Measurements from ENCODE around the gene MFAP3L. TPM values are rescaled to one million over a fixed set of nuclear protein-coding genes. Genes with fewer than 3 reads are reported as not detected.
"Not testable (repeated sequence)": the region's sequence is repeated elsewhere in the genome, so short reads cannot be mapped to it uniquely, and the experiment has no call there.

MFAP3L gene
- polyA plus RNA-seq, 1 donor: 1.4 TPM

DNA sequence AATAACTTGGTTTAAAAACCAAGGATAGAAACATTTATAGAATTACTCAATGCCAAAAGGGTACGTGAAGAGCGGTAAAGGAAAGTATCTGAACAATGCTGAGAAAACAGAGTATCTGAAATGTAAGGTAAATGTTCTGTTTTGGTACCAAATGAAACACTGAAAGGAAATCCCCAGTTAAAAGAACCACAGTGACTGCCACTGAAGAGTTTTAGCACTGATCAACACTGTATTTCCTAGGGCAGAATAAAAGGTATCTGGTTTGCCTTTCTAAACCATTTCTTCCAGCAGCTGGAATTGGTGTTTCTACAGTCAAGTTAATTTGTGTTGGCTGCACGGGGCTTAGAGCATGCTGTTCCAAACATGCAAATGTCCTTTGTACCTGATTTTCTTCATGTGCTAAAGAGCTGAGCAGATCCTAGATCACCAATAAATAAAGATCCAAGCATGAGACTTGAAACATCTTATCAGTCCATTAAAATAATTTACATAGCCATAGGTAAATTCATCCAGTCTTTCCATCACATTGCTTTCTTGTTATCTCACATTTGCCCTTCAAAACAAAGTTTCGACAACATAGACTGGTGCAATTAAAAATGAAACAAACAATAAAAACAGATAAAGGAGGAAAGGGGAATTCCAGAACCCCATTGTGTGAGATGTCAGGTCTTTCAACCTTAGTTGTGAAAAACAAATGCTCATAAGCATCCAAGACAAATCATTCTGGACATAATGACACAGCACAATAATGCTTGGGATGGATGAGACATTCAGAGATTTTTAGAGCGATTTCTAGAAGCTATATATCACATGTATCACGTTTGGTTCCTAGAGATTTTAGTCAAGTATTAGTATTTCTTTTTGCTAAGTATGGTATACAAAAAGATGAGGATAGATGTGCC, 38.6 kb downstream of the MFAP3L start:
- no peak for DNase-seq (ENCODE audit: low read depth)

DNA sequence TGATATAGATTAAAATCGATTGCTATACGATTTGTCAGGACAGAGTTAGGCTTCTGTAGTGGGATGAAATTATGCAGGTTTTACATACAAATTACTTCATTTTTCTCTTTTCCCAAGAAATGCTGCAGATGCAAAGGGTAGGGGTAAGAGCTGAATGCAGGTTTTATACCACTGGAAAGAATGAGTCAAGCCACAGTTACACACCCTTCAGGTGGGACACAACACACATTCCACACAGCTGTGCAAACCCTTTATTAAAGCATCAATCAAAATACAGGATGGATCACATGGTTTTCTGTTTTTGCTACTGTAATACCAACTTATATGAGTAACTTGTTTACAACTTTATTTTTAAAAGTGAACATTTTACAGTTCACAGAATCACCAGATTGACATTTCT, 39.8 kb downstream of the MFAP3L start:
- no peak for DNase-seq (ENCODE audit: low read depth)

DNA sequence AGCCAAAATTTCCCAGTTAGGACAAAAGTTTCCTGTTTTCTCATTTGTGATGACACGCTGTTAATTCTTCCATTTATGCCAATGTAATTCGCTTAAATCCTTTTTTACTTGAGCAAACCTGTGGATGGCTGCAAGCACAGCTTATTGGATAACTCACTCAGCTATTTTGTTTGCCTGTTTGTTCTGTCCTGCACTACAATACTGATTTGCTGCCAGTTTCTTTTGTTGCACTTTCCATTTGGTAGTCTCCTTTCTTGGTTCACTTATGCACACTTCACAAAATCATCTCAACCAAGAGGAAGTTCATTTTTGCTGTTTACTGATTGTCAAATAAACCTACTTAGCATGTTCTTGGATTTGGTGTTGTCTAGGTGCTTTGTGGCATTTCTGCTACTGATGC, 40.3 kb downstream of the MFAP3L start:
- no peak for DNase-seq (ENCODE audit: low read depth)

DNA sequence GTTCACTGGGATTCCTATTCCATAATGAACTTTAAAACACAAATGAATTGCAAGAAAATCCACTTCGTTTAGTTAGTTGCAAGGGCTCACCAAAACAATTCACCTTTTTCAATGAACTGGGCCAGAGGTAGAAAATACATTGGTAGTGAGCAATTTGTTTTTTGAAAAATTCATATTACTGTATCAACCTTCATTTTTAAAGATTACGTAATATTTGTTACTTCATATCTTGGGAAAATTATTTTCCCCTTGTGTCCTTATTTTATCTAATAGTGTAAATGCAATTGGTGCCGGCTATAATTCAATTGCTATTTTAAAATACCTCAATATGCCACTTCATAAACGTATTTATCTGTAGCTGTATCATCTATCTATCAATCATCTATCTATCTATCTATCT, 41.5 kb downstream of the MFAP3L start:
- DNase-seq (ENCODE audit: low read depth): no peak

DNA sequence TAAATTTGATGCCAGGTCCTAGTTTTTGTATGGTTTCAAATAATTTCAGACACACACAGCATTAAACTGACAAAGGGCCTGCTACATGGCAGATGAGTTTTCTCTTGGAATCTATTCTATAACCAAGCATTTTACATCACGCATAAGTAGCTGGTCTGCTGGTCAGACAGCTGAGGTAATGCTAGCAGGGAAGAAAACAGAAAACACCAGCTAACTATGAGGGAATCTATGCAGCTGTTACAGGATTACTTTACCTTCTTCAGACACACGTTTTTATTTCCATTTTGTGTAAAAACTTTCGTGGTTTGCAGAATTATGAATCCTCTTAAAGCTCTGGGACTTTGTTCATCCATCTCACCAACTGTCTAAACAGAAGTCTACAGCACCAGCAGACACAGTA, 42.0 kb downstream of the MFAP3L start:
- DNase-seq (ENCODE audit: low read depth): no peak

DNA sequence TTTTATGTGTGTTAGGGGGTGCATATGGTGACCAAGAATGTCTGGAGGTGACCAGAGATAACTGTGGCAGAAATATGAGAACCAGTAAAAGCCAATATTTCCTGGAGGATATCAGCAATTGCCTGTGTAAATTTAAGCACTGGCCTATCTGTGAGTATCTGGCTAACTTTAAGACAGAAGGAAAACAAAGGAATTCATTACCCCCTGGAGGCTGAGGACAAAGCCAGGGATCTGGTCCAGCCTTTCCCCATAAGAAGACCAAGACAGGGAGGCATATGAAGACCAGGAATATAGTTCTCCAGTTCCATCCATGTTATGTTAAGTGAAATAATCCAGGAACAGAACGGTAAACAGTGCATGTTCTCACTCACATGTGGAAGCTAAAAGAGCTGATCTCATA, 49.2 kb downstream of the MFAP3L start:
- no peak for DNase-seq (ENCODE audit: low read depth)

DNA sequence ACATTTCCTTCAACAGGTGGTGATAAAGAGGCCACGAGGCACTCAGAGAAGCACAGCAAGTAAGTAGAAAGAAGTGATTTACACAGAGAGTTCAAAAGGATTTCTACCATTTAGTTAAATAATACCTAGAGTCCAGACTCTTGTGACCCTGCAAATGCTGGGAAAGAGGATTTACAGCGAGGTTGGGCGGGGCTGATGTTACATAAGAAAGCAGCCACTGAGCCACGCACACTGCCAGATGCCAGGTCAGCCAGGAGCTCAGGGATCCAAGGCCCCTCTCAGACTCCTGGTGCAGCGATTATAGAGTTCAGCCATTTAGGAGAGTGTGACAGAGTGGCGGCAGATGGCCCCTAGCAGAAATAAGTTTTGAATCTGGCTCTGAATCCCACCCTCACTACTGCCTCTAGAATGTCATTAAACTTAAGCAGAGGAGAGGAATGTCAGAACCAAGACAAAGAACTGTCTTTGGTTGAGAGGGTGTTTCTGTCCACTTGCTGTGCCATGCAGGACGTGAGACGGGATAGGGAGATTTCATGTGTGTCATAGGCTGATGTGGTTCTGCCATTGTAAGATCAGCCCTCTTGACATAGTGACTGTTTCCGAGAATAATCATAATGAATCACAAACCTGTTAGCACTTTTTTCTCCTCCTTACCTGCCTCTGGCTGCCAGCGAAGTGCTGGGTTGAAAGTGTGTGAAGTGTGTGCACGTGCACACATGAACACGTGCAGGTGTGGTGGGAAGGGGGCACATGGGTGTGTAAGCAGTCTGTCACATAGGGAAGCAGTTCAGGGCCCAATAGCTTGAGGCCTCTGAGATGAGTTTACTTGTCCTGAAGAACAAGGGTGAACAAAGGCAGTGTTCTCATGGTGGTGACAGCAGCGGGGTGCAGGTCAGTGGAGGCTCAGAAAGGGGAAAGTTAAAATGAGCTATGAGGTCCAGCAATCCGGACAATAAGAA, 50.1 kb downstream of the MFAP3L start:
- no peak for DNase-seq (ENCODE audit: low read depth)

DNA sequence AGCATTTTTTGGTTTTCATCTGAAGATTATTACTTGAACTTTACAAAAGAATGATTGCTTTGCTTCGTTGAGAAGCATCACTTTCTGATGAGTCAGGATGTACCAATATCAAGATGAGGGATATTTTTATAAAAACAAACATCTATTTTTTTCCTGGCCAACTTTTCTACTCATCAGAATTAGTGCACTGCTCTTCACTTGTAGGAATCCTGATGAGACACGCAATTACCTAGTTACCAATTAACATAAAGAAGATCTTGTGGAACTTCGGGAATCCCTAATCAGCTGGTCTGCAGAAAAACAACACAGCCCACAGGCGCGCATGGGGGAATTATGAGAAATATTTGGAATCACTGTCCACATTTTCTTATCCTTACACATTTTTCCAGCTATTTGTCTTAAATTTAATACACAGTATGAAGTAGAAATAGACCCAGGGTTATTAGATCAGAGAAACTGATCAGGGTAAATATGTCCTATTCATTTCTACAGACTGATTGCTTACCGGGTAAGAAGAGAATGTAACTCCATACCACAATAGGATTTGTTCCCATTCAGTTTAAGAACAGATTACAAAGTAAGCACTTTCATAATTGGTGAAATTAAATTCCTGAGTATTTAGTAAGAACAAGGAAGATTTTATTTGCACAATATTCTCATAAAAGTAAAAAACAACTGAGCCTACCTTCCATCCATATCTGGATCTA, 50.9 kb downstream of the MFAP3L start:
- no peak for DNase-seq (ENCODE audit: low read depth)

DNA sequence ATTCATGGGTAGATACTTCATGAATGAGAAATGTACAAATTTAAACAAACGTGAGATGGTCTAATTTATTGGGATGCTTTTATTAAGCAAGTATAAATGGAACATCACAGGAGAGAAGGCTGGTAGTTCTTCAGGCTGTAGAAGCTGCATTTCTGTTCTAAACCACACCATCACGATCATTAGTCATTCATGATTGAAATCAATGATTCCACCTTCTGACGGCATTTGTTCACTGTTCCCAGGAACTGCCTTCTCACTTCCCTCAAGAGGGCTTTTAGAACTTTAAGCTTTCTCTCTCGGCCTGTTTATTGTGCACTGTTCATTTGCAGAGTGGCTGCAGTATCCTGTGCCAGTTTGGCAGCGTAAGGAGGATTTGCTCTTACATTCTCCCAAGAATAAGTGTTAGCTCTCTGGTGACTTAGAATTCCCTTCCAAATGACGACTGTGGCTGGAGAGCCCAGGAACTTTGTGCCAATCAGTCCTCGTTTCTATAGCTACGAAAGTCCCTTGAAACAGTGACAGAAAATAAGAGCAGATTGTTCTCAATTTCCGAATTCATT, 54.7 kb downstream of the MFAP3L start:
- DNase-seq (ENCODE audit: low read depth): no peak

DNA sequence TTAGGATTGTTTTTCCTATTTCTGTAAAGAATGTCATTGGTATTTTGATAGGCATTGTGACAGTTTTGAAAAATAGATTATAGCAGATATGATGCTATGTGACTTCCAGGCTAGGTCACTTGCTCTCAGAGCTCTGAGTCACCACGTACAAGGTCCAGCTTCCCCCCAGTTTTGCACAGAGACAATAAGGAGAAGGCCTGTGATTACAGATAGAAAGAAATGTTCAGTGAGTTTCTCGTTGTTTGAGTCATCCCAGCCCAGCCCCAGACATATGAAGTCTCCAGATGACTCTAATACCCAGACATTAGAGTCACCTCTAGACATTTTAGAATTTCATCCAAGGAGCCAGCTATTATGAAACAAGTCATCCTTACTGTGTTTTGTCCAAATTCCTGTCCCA, 57.2 kb downstream of the MFAP3L start:
- no peak for DNase-seq (ENCODE audit: low read depth)

DNA sequence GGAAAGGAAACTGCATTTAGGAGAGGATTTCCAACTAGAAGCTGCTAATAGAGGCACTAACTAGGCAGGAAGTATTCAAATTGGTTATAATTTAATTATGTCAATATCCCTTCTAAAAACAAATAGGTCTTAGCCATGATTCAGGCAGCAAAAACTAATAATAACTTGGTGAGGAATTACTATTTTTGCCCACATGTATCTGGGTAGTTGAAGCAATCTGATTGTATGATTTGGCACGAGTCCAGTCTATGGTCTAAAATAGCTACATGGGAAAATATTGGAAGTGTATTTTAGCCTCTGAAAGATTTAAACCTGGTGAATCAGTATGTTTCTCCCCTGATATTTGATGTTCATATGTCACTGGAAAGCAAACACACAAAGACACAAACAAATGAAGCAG, 62.2 kb downstream of the MFAP3L start:
- no peak for DNase-seq (ENCODE audit: low read depth)

DNA sequence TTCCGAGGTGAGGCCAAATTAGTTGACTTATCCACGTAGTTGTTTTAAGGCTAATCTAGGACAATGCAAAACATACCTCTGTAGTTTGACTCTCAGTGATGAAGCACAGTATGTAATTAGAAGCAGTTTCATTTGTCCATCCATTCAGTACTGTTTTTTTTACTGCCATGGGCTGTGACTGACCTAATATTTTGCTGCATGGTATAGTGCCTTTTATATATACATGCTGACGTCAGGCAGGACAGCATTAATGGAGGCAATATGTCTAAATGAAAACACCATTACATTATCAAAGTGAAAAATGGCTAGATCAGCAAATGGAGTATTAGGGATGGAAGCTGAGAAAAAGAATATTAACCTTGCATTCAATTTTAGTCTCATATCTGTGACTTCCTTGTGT, 66.9 kb downstream of the MFAP3L start:
- no peak for DNase-seq (ENCODE audit: low read depth)

DNA sequence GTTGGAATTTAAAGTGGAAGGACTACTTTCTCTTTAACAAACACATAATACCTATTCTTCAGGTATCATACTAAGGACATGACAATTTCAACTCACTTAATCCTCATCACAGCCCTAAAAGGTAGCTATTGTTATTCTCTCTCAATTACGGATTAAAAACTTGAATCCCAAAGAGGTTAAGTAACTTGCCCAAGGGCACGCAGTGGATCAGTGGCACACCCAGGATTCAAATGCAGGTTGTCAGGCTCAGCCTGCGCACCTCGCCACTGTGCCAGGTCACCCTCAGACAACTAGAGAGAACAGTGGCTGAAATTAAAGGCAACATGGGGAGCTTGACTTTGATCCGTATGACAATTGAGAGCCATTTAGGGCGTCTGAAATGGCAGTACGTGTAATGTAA, 67.6 kb downstream of the MFAP3L start:
- DNase-seq (ENCODE audit: low read depth): no peak

DNA sequence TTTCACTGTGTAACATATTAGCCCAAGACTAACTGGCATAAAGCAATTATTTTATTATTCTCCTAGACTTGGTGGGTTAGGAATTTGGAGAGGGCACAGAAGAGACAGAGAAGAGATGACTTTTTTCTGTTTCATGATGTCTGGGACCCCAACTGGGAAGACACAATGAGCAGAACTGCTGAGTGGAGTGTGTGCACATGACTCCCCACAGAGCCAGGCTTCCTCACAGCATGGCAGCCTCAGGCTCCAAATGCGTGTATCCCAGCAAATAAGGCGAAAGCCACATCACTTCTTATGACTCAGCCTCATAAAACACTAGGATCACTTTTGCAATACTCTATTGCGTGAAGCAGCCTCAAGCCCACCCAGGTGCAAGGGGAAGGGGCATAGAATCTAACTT, 68.4 kb downstream of the MFAP3L start:
- DNase-seq (ENCODE audit: low read depth): no peak

DNA sequence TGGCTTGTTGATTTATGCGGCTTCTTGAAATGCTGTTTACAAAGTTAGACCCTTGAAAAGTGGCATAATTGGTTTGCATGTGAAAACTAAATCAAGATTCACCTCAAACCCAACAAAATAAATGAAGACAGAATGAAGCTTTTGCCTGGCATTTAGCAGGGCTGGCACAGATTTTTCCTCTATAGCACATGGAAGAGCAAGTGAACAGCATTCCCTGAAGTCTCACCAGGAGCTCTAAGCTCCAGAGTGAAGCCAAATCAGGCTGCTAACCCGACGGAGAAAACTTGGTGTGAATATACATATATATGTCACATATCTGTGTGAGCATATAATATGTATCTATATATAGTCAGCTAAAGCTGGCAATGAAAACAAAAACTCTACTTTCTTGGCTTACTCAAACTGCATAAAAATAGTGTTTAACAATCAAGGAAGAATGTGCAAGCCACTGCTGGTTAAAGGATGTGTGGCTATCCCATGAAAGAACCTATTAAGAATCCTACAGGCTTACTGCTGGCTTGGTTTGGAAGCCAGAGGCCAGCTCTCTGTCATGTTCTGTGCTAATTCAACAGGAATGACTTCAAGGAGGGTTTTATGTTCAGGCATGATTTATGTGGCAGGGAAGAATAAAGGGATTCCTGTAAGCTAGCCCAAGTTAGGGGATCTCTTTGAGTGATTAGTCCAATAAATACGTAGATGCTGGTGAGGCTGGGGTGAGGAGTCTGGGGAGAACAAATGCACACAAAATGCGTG, 69.9 kb downstream of the MFAP3L start:
- DNase-seq (ENCODE audit: low read depth): no peak

DNA sequence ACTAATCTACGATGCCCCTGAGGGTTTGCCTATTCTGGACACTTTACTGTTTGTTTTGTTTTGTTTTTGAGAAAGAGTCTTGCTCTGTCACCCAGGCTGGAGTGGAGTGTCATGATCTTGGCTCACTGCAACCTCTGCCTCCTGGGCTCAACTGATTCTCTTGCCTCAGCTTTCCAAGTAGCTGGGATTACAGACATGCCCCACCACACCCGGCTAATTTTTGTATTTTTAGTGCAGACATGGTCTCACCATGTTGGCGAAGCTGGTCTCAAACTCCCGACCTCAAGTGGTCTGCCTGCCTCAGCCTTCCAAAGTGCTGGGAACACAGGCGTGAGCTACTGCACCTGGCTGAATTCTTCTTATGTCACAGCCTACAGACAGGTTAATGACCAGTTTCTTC, 70.7 kb downstream of the MFAP3L start:
- no peak for DNase-seq (ENCODE audit: low read depth)

DNA sequence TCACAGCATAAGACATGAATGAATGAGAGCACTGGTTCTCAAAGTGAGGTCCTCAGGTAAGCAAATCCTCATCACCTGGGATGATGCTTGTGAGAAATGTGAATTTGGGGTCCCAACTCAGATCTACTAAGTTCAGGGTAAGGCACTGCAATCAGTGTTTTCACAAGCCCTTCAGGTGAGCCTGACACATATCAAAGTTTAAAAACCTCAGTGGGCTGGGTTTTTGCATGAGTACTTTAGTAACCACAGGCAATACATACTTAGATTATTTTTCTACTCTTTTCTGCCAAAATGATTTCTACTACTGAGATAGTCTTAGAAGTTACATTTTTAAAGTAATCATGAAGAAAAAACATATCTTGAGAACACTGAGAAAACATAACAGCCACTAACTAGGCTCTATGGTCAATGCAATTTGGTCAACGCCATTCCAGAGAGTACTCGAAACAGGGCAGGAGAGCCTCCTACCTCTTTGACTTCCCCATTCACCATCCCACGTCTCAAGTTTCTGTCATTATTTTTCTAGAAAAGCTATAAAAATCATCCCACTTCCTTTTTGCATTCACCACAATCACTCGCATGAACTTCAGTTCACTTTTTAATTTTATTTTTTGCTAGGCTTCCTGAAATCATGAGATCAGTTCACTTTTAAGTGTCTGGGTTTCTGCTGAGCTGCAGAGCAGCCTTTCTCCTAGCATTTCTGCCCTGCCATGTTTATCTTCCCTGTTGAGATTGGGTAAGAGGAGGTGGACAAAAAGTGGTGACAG, 73.8 kb downstream of the MFAP3L start:
- DNase-seq (ENCODE audit: low read depth): no peak

DNA sequence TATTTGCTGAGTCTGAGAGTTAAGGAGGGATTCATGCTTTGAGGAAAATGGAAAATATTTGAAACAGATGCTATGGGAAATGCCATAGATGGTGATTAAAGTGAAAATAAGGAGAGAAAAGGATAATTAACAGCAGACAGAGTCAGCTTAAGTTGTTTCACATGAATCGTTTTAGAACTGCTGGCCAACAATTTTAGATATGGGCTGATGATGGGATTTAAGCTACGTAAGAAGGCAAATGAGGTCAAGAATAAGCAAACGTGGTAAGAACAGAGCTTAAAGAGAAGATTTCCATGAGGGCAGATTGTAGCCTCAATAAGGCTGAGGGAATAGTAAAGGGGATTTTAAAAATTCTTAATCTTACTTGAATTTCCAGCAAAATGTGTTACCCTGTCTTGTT, 77.9 kb downstream of the MFAP3L start:
- DNase-seq (ENCODE audit: low read depth): no peak

DNA sequence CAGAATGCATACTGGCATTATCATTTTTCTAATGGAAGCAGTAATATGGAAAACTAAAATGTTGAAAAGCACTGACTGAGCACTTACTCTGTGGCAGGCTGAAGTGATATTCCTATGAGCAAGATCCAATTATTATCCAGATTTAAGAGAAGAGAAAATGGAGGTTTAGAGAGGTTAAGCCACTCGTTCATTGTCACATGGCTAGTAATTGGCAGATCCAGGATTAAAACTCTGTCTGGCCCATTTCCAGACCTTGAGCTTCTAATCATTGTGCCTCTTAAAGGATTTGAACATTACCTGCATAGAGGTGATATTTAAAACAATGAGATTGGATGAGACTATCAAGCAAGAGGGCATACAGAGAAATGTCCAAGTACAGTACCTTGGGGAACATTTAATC, 80.6 kb downstream of the MFAP3L start:
- no peak for DNase-seq (ENCODE audit: low read depth)

DNA sequence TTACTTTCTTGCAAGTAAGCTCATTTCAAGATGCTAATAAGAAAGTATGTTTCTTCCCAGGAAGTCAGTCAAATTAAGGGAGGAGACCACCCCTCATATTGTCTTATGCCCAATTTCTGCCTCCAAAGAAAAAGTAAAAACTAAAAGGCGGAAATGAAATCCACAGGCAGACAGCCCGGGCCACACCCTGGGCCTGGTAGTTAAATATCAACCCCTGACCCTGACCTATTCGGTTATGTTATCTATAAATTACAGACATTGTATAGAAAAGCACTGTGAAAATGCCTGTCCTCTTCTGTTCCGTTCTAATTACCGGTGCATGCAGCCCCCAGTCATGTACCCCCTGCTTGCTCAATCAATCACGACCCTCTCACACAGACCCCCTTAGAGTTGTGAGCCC, 82.6 kb downstream of the MFAP3L start:
- not testable (repeated sequence) for DNase-seq (ENCODE audit: low read depth)
